Measurements from ENCODE around the gene NR6A1.

Gene NR6A1

GRCh38 chr9:124635285-124635684, 135.8 kb downstream of the NR6A1 start (continued):
- no peak for TF ChIP-seq POU6F1 (CRISPR knock-in tag; IDR thresholded peaks at IDR 0.05; ENCODE audit: borderline replicate concordance, low read depth)
- no peak for TF ChIP-seq GLIS3 (CRISPR knock-in tag; IDR thresholded peaks at IDR 0.05)
- no peak for TF ChIP-seq TOX (CRISPR knock-in tag; IDR thresholded peaks at IDR 0.05; ENCODE audit: borderline replicate concordance)
- no peak for TF ChIP-seq ZNF565 (CRISPR knock-in tag; conservative IDR thresholded peaks at IDR 0.05; ENCODE audit: low read depth)
- no peak for TF ChIP-seq ISL1 (CRISPR knock-in tag; IDR thresholded peaks at IDR 0.05)

- TF ChIP-seq ISL1 (CRISPR knock-in tag; IDR thresholded peaks at IDR 0.05) (peak; percentile 42), CSRNP3 (CRISPR knock-in tag; IDR thresholded peaks at IDR 0.05) (no peak)
- ATAC-seq: peak; percentile 88
Observed at GRCh38 chr9:124632077-124632621, 139.0 kb downstream of the NR6A1 start.

GRCh38 chr9:124631326-124631725, 139.8 kb downstream of the NR6A1 start:
- no peak for ATAC-seq
- no peak for TF ChIP-seq OSR1 (CRISPR knock-in tag; IDR thresholded peaks at IDR 0.05)
- TF ChIP-seq RARB (CRISPR knock-in tag; IDR thresholded peaks at IDR 0.05): no peak
- no peak for TF ChIP-seq TCF4 (CRISPR knock-in tag; IDR thresholded peaks at IDR 0.05; ENCODE audit: borderline replicate concordance)
- no peak for TF ChIP-seq BACH2 (CRISPR knock-in tag; IDR thresholded peaks at IDR 0.05; ENCODE audit: borderline replicate concordance)
- TF ChIP-seq ZFP30 (CRISPR knock-in tag; IDR thresholded peaks at IDR 0.05): no peak
- no peak for TF ChIP-seq ZNF565 (CRISPR knock-in tag; conservative IDR thresholded peaks at IDR 0.05; ENCODE audit: low read depth)
- no peak for TF ChIP-seq POU6F1 (CRISPR knock-in tag; IDR thresholded peaks at IDR 0.05; ENCODE audit: borderline replicate concordance, low read depth)
- TF ChIP-seq TSHZ2 (CRISPR knock-in tag; IDR thresholded peaks at IDR 0.05): no peak
- no peak for TF ChIP-seq CSRNP3 (CRISPR knock-in tag; IDR thresholded peaks at IDR 0.05)
- TF ChIP-seq PATZ1 (CRISPR knock-in tag; IDR thresholded peaks at IDR 0.05; ENCODE audit: borderline replicate concordance): no peak
- no peak for TF ChIP-seq ISL1 (CRISPR knock-in tag; IDR thresholded peaks at IDR 0.05)
- TF ChIP-seq GLIS3 (CRISPR knock-in tag; IDR thresholded peaks at IDR 0.05): no peak
- TF ChIP-seq CSDC2 (CRISPR knock-in tag; IDR thresholded peaks at IDR 0.05): no peak
- TF ChIP-seq ESRRG (CRISPR knock-in tag; IDR thresholded peaks at IDR 0.05): no peak
- TF ChIP-seq ZNF70 (CRISPR knock-in tag; IDR thresholded peaks at IDR 0.05): no peak
- no peak for TF ChIP-seq TOX (CRISPR knock-in tag; IDR thresholded peaks at IDR 0.05; ENCODE audit: borderline replicate concordance)

Measured in SK-N-SH treated with all-trans-retinoic acid at 6 μM for 48 hours (cell line).